ENCODE measurements around the gene ZBTB47.

ZBTB47 gene

DNA sequence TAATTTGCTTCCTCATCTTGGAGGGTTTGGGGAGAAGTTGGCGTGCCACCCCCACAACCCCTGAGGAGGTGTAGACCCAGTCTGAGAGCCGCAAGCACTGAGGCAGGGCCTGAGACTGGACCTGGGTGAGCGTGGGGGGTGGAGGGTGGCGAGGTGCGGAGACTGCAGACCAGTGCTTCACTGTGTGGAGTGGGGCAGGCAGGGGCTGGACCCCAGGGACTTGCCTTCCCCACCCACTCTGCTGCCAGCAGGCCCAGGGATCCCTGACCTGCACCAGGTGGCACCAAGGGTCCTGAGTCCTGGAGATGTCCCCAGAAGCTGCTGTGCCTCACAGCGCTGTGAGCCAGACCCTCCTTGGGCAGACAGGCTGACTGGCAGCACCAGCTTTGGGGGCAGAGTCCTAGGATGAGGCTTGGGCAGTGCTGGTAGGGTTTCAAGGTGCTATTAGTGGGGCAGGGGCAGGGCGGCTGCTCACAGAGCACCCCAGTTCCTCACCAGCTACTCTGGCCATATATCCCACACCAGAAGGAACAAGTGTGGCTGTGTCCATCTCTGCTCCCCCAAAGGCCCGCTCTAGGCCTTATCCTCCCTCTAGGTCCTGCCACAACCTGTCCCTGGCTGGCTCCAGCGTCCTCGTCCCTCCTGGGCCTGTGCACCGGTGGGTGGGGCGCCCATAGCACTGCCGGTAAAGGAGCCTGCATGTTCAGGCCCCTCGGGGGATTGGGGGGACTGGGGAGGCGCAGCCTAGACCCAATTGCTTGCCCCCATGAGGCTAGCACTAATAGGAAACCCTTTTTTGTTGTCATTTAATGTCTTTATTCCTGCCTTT, 11.8 kb downstream of the ZBTB47 start:
- DNase-seq (ENCODE audit: low read depth in 2 of 2), result no peak

DNA sequence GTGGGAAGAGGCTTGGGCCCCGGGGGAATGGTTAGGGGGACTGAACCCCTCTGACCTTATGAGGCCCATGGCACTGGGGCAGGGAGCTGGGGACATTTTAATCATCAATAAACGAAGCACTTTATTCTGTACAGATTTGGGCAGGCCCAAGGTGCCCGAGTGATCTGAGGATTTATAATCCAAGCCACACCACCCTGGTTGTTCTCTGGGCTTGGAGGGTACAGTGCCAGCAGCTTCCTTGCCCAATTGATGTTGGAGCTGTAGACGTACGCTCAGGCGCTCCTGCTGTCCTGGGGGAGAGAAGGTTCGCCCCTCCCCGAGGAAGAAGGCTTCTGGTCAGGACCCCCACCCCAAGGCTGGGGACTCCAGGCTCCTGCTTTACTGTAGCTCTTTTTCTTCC, 12.5 kb downstream of the ZBTB47 start:
- no peak for DNase-seq (ENCODE audit: low read depth in 2 of 2)

GRCh38 chr3:42666577-42666998, 13.1 kb downstream of the ZBTB47 start:
- no peak for DNase-seq (ENCODE audit: low read depth in 2 of 2)

DNA sequence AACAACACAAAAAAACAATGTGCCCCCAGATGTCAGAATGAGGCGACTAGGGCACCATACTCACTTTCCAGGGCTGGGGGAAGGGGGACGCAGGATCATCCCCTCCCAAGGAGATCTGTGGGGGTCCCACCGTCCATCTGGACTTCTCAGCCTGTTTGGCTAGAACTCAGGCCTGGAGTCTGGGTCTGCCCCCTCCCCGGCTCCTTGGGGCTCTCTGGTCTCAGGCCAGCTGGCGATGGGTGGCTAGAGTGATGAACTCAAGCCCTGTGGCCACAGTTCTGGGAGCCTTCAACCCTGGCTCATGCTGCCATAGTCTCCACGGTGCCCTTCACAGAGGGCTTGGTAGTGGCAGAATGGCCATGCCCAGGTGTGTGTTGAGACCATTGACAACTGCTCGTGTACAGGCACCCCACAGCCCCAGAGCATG, 13.6 kb downstream of the ZBTB47 start:
- no peak for DNase-seq (ENCODE audit: low read depth in 2 of 2)

- no peak for DNase-seq (ENCODE audit: low read depth in 2 of 2)
Observed at GRCh38 chr3:42667523-42668412, 14.3 kb downstream of the ZBTB47 start.

DNA sequence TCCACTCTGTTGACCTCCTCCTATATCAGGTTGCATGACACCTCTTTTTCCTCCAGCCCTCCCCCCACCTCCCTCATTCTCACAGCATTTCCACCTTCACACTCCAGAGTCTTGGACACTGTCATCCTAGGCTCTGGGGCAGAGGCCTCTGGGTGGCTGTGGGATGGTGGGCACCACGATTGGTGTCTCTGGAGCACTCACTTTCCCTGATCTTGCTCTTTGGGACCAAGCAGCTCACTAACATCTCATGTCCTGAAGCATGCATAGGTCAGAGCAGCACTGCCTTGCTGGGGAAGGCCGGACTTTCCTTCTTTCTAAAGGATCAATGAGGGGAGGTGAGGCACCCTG, 14.9 kb downstream of the ZBTB47 start:
- DNase-seq (ENCODE audit: low read depth in 2 of 2), result no peak

DNA sequence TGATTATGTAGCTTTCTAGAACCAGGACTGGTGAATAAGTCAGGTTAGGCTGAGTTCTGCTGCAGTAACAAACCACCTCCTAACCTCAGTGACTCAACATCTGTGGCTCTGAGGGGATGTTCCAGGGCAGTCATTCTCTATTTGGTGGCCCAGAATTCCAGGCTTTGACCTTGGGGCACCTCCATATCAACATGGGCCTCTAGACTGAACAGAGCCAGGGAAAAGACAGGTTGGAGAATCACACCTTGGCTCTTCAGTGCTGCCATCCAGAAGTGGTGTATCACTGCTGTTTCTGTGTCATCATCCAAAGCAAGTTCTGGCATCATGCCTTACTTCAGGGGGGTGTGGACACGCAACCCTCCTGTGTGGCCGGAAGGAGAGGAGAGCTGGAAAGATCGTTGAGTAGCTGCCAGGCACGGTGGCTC, 15.3 kb downstream of the ZBTB47 start:
- DNase-seq (ENCODE audit: low read depth in 2 of 2), result no peak

DNA sequence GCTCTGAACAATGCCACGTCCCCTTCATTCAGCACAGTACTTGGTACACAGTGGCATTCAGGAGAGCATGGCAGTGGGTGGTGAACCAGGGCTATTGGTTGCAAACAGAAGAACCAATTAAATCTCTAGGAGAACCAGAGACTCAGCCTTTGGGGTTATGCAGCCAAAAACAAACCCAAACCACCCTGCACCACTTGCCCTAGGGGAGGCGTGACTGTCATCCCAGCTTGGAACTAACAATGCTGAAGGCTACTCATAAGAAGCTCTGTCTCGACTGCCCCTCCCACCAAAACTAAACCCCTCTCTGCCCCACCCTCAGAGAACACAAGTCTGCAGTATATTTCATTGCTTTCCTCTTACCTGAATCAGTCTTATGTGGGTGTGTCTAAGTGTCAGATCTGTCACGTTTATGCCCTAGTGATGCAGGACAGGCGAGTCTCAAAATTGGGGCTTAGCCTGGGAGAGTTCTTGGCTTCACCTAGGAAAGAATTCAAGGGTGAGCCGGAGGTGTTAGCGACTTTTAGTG, 16.6 kb downstream of the ZBTB47 start:
- DNase-seq (ENCODE audit: low read depth in 2 of 2), result no peak

DNA sequence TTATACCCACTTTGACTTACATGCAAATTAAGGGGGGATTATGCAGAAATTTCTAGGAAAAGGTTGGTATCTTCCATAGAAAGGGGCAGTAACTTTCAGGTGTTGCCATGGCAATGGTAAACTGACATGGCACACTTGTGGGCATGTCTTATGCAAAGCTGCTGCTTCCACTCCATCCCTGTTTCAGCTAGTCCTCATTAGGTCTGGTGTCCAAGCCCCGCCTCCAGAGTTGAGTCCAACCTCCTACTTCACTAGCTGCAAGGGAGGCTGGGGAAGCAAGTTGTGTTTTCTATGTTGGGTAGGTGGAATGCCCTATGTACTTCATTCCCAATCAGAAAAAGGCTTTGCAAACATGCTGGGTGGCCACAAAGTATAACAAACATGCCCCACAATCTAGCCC, 17.2 kb downstream of the ZBTB47 start:
- no peak for DNase-seq (ENCODE audit: low read depth in 2 of 2)

DNA sequence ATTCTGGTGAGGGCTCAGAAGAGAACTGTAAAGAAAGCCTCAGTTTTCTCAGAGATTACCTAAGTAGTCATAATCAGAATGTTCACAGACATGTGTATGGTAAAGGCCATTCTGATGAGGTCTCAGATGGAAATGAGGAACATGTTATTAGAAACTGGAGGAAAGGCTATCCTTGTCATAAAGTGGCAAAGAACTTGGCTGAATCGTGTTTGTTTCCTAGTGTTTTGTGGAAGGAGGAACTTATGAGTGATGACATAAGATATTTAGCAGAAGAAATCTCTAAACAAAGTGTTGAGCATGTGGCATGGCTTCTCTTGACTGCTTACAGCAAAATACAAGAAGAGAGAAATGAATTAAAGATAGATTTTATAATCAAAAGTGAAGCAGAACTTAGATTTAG, 19.0 kb downstream of the ZBTB47 start:
- DNase-seq (ENCODE audit: low read depth in 2 of 2), result no peak

DNA sequence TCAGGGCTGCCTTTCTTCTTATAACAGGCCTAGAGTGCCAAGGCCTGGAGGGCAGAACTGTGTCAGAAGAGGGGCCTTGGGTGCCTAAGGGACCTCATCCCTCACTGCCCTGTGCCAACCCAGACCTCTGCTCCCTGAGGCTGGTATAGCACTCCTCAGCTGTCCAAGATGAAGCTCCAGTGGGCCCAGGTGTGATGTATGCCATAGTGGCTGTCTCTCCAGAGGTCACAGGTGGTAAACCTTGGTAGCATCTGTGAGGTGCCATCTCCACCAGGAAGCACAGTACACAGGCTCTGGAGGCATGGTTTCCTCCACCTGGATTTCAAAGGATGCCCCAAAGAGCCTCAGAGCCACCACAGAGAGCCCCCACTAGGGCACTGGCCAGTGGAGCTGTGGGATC, 19.6 kb downstream of the ZBTB47 start:
- DNase-seq (ENCODE audit: low read depth in 2 of 2), result no peak

DNA sequence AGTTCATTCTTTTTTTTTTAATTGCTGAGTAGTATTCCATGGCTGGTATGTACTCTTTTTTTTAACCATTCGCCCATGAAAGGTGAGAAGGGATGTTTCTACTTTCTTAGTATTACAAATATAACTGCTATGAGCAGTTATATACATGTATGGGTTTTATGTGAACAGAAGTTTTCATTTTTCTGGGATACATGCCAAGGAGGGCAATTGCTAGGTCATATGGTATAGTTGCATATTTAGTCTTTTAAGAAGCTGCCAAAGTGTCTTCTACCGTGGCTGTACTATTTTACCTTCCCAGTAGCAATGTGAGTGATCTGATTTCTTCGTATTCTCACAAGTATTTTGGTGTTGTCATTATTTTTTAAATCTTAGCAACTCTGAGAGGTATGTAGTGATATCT, 20.6 kb downstream of the ZBTB47 start:
- DNase-seq (ENCODE audit: low read depth in 2 of 2), result no peak

- no peak for DNase-seq (ENCODE audit: low read depth in 2 of 2)
Observed at GRCh38 chr3:42675909-42676308, 22.4 kb downstream of the ZBTB47 start.

GRCh38 chr3:42678447-42678846, 24.9 kb downstream of the ZBTB47 start:
- no peak for DNase-seq (ENCODE audit: low read depth in 2 of 2)

DNA sequence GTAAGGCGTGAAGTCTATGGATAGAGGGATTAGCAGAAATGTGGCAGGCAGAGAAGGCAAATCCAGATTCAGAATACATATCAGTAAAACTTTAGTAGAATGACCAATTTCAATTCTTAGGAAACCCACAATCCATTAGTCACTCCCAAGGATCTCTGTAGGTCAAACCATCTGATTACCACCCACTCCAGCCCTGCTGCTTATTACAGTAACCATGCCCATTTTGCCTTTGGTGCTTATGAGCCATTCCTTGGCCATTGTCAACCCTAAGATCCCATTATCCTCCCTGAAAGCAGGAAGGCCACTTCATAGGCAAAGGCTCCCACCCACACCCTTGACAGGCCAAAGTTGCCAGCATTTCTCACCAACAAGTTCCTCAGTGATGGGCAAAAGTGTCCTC, 26.8 kb downstream of the ZBTB47 start:
- DNase-seq (ENCODE audit: low read depth in 2 of 2), result no peak

GRCh38 chr3:42680806-42681205, 27.3 kb downstream of the ZBTB47 start:
- no peak for DNase-seq (ENCODE audit: low read depth in 2 of 2)

GRCh38 chr3:42681361-42682038, 28.0 kb downstream of the ZBTB47 start:
- DNase-seq (ENCODE audit: low read depth in 2 of 2), result no peak

DNA sequence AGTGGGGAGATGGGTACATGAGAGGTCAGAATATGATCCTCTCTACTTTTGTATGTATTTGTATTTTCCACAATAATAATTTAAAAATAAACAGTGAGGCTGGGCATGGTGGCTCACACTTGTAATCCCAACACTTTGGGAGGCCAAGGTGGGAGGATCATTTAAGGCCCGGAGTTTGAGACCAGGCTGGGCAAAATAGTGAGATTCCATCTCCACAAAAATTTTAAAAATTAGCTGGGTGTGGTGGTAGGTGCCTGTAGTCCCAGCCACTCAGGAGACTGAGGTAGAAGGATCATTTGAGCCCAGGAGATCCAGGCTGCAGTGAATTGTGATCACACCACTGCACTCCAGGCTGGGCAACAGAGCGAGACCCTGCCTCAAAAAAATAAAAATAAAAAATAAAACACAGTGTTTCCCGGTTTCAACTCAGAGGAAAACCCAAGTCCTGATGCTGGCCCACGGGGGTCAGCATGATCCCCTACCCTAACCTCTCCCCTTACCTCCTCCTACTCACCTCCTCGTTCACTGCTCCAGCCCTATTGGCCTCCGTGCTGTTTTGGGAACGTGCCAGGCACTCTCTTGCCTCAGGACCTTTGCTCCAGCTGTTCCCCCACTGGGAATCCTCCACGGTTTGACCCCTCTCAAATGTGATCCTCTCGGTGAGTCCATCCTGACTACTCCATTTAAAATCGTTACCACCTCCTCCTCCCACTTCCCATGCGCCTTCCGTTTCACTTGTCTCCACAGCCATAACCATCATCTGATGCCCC, 29.0 kb downstream of the ZBTB47 start:
- no peak for DNase-seq (ENCODE audit: low read depth in 2 of 2)

DNA sequence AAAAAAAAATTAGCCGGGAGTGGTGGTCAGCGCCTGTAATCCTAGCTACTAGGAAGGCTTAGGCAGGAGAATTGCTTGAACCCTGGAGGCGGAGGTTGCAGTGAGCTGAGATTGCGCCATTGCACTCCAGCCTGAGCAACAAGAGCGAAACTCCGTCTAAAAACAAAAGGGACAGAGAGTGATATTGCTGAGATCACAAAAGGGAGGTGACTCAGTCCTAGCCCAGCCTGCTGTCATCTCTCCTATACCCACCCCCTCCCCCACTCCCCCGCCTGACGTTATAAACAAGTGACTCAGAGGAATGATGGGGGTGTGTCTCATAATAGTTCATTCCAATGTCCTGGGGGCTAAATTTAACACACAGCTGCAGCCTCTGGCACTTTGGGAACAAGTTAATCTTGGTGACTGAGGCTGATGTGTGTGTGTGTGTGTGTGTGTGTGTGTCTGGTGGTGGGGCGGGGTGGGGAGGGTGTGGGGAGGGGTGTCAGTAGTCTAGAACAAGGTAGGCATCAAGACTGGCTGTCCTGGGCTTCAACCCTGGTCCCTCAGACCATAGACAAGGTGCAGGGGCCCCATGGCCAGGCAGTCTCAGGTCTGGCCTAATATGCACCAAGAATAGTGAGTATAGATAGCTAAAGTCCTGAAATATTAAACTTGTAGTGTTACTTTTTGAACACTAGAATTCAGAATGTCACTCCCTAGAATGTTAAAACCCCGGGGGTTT, 30.5 kb downstream of the ZBTB47 start:
- DNase-seq (ENCODE audit: low read depth in 2 of 2), result peak; percentile 32 to 55

DNA sequence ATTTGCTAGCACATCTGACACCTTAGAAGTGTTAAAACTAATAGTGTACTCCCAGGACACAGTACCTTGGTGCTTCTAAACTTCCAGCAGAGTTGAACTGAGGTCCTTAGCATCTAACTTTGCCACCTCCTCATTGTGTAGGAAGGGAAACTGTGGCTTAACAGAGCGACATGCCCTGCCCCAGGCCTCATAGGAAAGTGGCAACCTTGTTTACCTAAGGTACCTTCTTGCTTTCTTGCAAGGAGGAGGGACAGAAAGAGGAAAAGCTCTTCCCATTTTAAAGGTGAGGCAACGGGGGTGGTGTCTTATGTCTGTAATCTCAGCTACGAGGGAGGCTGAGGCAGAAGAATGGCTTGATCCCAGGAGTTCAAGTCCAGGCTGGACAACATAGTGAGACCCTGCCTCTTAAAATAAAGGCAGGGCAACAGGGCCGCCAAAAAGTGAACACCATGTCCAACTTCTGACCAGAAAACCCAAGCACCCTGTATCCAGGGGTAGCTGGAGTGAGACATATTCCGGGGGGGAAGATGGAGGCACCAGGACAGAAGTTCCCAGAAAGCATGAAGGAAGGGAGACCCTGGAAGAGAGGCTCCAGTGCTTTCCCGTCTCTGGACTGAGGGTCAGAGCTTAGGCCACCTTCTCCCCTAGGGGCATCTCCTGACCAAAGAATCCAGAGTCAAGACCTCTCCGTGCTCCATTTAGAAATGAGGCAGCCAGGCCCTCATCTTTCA, 31.3 kb downstream of the ZBTB47 start:
- DNase-seq (ENCODE audit: low read depth in 2 of 2), result no peak

All from stimulated activated CD8-positive, alpha-beta memory T cell treated with anti-CD3 and anti-CD28 coated beads, Interleukin-15, amount 100 ng/mL, for 48 hours (primary cell).